GM15510 (cell line): ENCODE measurements around the gene C15orf40.

Source experiments
- POLR2A ChIP-seq: IDR thresholded peaks from 3 replicates; pipeline ENCODE4 v1.6.1; 2011; ENCODE audit warnings: borderline replicate concordance; ENCODE audit not compliant: insufficient read length; ENCODE audit errors: extremely low read depth

Gene C15orf40

DNA sequence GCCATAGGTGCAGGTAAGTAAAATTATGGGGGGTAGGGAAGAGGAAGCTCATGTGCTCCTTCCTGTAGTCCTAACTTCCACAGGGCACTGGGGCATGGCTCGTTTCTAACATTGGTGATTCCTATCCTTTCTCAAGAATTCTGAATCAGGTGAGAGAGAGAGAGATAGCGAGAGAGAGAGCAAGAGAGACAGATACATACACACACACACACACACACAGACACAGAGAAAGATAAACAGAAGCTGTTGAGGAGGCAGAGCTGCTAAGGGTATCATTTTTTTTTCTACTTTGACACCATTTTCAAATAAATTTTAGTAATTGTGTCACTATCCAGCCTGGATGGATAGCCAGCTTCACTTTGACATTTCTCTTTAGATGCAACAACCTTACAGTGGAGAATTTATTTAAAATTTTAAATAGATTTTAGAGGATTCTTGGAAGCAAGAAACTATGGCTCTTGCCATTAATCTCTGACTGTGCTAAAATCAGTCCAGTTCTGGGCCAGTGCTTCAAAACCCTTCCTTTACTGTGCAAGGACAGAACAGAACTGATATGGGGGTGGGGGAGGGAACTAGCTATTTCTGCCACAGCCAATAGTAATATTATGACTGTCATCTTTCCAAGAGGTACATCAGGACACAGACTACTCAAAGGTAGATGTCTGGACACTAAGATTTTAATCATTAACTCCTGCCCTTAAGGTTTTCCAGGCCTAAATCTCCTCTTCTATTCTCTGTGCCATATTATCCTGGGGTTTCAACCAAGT, 40.0 kb downstream of the C15orf40 start:
- TF ChIP-seq POLR2A, result no peak

DNA sequence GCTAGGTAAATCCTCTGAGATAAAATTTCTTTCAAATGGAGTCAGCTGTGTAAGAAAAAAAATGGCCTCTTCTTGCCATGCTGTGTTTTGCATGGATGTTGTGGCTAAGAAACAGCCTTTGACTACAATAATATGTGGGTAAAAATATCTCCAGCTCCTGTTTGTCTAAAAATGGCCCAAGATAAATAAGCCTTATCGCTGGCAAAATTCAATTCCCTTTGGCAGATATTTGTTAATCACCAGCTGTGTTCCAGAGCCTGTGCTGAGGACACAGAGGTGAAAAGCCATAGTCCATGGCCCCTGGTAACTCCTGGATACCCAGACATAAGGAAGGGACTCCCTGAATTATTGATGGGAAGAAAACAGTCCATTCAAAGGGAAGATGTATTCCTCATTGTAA, 40.7 kb downstream of the C15orf40 start:
- no peak for TF ChIP-seq POLR2A

GRCh38 chr15:82970078-82970686, 41.3 kb downstream of the C15orf40 start:
- TF ChIP-seq POLR2A, result no peak

DNA sequence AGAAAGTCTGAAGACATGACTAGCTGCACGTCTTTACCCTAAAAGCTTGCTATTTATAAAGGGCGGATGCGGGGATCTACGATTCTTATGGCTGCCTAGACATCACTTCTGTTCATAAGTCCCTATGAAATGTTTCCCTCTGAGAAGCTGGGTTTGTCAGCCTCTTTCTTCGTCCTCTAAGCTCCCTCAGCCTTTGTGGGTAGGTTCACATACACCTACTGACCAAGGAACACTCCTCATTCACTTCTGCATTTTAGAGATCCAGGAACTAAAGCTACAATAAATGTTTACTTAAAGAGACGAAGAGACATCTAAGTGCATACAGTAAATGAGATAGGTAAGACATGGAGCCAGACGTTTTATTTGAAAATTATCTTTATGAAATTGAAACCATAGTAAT, 42.1 kb downstream of the C15orf40 start:
- TF ChIP-seq POLR2A, result no peak

GRCh38 chr15:82968066-82968465, 43.4 kb downstream of the C15orf40 start:
- TF ChIP-seq POLR2A, result no peak

DNA sequence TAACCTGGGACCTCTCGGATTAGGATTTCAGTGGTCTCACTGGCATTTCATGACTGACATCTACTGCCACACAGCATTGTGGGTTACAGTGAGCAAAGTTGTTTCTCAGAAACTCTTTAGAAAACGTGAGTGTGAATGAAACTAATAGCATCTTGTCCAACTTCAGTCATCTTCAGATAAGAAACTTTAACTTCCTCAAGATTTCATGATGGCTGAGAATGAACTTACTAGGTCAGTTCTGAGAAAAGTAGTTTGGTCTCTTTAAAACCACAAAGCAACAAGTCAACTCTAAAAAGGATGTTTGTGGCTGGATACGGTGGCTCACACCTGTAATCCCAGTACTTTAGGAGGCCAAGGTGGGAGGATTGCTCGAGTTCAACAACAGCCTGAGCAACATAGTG, 44.8 kb downstream of the C15orf40 start:
- TF ChIP-seq POLR2A, result no peak

- TF ChIP-seq POLR2A, result no peak
Observed at GRCh38 chr15:82964890-82965289, 46.5 kb downstream of the C15orf40 start.

GRCh38 chr15:82963471-82964341, 47.7 kb downstream of the C15orf40 start:
- no peak for TF ChIP-seq POLR2A

DNA sequence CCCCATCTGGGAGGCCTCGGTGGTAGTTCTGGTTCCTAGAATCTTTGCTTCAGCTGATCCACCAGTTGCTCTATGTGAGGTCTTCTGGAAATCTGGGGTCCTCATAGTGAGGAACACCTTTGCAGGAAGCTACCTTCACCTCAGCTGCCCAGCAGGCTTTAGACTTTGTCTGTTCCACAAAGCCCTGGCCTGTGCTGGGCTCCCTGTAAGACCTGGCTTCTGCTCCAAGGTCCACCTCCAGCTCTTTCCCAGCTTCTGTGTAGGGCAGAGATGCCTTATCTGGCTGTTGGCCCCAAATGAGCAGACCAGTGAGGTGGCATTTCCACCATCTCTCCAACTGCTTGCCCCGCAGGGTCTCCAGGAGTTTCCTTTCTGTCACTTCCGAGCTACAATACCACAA, 50.7 kb downstream of the C15orf40 start:
- no peak for TF ChIP-seq POLR2A

- TF ChIP-seq POLR2A, result no peak
Observed at GRCh38 chr15:82959423-82959822, 52.0 kb downstream of the C15orf40 start.

GRCh38 chr15:82958638-82959037, 52.8 kb downstream of the C15orf40 start:
- no peak for TF ChIP-seq POLR2A

DNA sequence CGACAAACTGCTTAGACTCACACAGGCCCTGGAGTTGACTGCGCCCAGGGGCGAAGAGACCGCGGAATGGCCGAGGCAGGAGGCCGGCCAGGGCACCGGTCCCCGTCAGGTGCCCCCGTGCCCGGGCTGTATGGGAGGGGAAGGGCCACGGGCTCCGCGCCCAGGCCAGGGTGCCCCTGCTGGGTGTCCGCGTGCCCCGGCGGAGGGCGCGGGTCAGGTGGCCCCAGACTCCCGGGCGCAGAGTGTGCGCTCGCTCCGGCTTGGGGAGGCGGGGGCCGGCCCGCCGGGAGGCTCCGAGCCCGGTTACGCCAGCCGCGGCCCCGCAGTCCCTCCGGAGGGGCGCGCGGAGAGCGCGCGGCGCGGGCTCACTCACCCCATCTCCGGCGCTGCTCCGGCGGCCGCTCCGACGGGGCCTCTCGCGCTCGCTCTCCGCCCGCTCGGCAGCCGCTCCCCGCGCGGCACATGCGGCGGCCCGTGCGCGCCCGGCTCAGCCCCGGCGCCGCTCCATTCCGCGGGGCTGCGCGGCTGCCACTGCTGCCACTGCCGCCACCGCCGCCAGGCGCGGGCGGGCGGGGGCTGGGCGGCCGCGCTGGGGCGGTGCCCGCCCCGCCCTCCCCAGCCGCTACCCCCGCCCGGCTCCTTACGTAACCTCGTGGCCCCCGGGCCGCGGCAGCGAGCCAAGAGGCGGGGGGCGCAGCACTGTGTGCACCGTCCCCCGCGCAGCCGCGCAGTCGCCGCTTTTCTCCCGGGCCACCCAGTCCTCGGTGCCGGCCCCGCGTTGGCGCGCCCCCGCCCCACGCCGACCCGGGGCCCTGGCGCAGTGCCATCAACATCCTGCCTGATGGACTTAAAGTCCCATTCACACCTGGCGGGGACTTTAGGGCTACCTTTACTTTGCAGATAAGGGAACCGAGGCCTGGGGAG, 59.0 kb downstream of the C15orf40 start, which contains the start of gene HOMER2:
TSS of gene HOMER2 (minus strand) at position 563 of the 924 bp plus-strand sequence. CDS start at position 378, 185 bp downstream.
- TF ChIP-seq POLR2A, result no peak

GRCh38 chr15:82951472-82952157, 59.8 kb downstream of the C15orf40 start:
- no peak for TF ChIP-seq POLR2A

DNA sequence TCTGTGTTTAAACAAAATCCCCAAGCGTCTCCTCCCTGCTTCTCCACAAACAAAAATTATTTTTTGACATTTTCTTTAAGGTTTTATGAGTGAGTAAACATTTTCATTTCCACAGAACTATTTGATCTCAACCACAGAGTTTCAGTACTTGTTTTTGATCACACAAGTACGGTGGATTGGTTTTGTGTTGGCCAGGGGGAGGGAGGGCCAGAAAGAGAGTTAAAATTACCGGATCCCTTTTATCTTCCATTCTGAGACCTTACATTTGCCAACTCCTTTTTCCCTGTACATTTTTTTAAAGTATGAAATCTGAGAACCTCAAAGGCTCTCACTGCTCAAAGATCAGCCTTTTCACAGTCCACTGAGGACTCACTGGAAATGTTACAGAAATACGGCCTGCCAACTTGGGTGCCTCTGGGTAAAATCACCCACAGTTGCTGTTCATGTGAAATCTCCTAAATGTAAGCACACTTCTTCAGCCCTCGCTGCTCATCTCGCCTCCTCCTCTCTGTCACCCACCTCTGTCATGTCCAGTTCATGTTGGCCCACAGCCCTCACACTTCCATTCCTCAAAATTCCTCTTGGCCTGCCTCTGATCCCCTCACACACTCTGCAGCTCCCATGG, 60.6 kb downstream of the C15orf40 start:
- TF ChIP-seq POLR2A, result no peak

DNA sequence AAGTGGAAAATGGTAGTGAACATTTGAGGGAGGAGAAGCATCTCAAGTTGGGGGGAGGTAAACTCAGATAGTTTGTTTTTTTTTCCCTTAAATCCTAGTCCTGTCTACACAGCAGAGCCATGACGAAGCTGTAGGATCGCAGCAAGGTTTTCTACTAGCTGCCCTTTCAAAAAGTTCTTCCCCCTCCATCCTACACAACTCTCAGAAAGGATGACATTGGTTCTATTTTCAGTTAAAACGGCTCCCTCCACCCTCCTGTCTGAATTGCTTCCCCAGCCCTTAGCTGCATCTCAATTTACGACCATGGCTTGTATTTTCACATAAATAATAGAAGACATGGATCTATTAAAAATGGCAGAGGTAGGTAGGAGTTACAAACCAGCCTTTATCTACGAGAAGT, 61.1 kb downstream of the C15orf40 start:
- no peak for TF ChIP-seq POLR2A
